ENCODE results near the gene BORCS6. TPM values are rescaled to one million over a fixed set of nuclear protein-coding genes. Genes with fewer than 3 reads are reported as not detected.

BORCS6 gene
- total and polyA plus RNA-seq, 2 of the 13 experiments (the other 11 are each of a cell fraction or from before 2014, with no cell fraction given), result 2.0 to 5.1 TPM

DNA sequence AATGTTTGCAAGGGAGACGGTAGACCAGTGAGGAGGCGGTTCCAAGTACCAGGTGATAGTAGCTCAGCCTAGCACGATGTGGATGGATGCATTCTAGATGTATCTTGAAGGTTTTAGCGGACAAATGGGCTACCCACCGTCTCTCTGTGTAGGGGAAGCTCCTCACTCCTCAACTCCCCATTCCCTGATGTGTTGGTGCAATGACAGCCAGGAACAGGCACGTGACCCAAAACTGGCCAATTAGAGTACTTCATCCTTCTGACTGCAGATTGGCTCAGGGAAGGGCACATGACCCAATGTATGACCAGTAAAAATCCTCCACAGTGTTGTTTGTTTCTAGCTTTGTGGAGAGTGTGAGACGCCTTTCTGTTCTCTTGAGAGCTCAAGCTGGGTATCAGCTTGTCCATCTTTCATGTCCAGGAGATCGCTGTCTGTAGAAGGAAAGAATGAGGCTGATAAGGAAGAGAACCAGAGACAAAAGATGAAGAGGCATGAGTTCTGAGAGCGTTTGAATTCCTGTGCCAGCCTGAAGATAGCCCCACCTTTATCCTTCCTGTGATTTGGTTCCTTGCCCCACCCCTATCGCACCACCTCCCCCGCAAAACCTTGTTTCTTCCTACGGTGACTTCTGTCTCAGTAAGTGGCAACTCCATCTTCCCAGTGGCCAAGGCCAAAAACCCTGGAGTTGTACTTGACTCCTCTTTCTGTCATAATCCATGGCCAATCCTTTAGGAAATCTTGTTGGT lies 2.3 kb upstream of the BORCS6 start (continued):
- TF ChIP-seq ZNF143 (CRISPR knock-in tag; IDR thresholded peaks at IDR 0.05) (no peak), ZBTB1 (CRISPR knock-in tag; IDR thresholded peaks at IDR 0.05; ENCODE audit: borderline replicate concordance) (no peak), ZFP90 (CRISPR knock-in tag; IDR thresholded peaks at IDR 0.05; ENCODE audit: borderline replicate concordance) (no peak), ZNF737 (CRISPR knock-in tag; IDR thresholded peaks at IDR 0.05; ENCODE audit: borderline replicate concordance) (no peak), TARDBP (CRISPR knock-in tag; IDR thresholded peaks at IDR 0.05) (no peak), ZNF660 (CRISPR knock-in tag; IDR thresholded peaks at IDR 0.05; ENCODE audit: borderline replicate concordance, low read depth) (no peak), TCF12 (IDR thresholded peaks at IDR 0.05) (no peak), TCF12 (CRISPR knock-in tag; IDR thresholded peaks at IDR 0.05) (no peak), ZNF317 (CRISPR knock-in tag; IDR thresholded peaks at IDR 0.05) (no peak; the same call in 1 of the 2 replicates), SPEN (CRISPR knock-in tag; IDR thresholded peaks at IDR 0.05; ENCODE audit: low read depth) (0 out of 2 replicates have a peak, but pooled peaks have one; percentile 3), KAT8 (CRISPR knock-in tag; IDR thresholded peaks at IDR 0.05) (peak; percentile 41; the same call in 1 of the 2 replicates), SATB2 (CRISPR knock-in tag; IDR thresholded peaks at IDR 0.05) (no peak), ZNF224 (CRISPR knock-in tag; IDR thresholded peaks at IDR 0.05) (no peak)
- TF ChIP-seq, protein P1, sequence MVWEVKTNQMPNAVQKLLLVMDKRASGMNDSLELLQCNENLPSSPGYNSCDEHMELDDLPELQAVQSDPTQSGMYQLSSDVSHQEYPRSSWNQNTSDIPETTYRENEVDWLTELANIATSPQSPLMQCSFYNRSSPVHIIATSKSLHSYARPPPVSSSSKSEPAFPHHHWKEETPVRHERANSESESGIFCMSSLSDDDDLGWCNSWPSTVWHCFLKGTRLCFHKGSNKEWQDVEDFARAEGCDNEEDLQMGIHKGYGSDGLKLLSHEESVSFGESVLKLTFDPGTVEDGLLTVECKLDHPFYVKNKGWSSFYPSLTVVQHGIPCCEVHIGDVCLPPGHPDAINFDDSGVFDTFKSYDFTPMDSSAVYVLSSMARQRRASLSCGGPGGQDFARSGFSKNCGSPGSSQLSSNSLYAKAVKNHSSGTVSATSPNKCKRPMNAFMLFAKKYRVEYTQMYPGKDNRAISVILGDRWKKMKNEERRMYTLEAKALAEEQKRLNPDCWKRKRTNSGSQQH (CRISPR knock-in tag; IDR thresholded peaks at IDR 0.05; ENCODE audit: low read depth), result no peak
- TF ChIP-seq, protein P2, sequence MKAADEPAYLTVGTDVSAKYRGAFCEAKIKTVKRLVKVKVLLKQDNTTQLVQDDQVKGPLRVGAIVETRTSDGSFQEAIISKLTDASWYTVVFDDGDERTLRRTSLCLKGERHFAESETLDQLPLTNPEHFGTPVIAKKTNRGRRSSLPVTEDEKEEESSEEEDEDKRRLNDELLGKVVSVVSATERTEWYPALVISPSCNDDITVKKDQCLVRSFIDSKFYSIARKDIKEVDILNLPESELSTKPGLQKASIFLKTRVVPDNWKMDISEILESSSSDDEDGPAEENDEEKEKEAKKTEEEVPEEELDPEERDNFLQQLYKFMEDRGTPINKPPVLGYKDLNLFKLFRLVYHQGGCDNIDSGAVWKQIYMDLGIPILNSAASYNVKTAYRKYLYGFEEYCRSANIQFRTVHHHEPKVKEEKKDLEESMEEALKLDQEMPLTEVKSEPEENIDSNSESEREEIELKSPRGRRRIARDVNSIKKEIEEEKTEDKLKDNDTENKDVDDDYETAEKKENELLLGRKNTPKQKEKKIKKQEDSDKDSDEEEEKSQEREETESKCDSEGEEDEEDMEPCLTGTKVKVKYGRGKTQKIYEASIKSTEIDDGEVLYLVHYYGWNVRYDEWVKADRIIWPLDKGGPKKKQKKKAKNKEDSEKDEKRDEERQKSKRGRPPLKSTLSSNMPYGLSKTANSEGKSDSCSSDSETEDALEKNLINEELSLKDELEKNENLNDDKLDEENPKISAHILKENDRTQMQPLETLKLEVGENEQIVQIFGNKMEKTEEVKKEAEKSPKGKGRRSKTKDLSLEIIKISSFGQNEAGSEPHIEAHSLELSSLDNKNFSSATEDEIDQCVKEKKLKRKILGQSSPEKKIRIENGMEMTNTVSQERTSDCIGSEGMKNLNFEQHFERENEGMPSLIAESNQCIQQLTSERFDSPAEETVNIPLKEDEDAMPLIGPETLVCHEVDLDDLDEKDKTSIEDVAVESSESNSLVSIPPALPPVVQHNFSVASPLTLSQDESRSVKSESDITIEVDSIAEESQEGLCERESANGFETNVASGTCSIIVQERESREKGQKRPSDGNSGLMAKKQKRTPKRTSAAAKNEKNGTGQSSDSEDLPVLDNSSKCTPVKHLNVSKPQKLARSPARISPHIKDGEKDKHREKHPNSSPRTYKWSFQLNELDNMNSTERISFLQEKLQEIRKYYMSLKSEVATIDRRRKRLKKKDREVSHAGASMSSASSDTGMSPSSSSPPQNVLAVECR (CRISPR knock-in tag; IDR thresholded peaks at IDR 0.05; ENCODE audit: borderline replicate concordance), result peak; percentile 73; the same call in 1 of the 2 replicates
- TF ChIP-seq, protein P3, sequence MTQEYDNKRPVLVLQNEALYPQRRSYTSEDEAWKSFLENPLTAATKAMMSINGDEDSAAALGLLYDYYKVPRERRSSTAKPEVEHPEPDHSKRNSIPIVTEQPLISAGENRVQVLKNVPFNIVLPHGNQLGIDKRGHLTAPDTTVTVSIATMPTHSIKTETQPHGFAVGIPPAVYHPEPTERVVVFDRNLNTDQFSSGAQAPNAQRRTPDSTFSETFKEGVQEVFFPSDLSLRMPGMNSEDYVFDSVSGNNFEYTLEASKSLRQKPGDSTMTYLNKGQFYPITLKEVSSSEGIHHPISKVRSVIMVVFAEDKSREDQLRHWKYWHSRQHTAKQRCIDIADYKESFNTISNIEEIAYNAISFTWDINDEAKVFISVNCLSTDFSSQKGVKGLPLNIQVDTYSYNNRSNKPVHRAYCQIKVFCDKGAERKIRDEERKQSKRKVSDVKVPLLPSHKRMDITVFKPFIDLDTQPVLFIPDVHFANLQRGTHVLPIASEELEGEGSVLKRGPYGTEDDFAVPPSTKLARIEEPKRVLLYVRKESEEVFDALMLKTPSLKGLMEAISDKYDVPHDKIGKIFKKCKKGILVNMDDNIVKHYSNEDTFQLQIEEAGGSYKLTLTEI (CRISPR knock-in tag; conservative IDR thresholded peaks at IDR 0.05), result no peak

All from HepG2 (cell line).